ENCODE data around the gene ALOX15B. TPM values are rescaled to one million over a fixed set of nuclear protein-coding genes. Genes with fewer than 3 reads are reported as not detected.
"Not testable (repeated sequence)": the region's sequence is repeated elsewhere in the genome, so short reads cannot be mapped to it uniquely, and the experiment has no call there.

Gene ALOX15B
- total RNA-seq, 1 donor from 2014 or later = not detected

- TF ChIP-seq CTCF (IDR thresholded peaks at IDR 0.05; ENCODE audit: unreplicated experiment) = peak; percentile 95
- peak; percentile 69 for DNase-seq (ENCODE audit: low spot score, unreplicated experiment)
- peaks cover 91% of the 10 kb centered on the region for H3K27me3 Mint-ChIP-seq
- H3K4me1 Mint-ChIP-seq (ENCODE audit: low read depth) = peaks cover 11% of the 10 kb centered on the region
- no peak overlapping the region for H3K27ac Mint-ChIP-seq
- H3K36me3 Mint-ChIP-seq (ENCODE audit: insufficient read depth) = no peaks in the 10 kb centered on the region
- H3K9me3 Mint-ChIP-seq (ENCODE audit: low read depth) = no peaks in the 10 kb centered on the region
- peak overlapping the region; percentile 28 for H3K4me3 Mint-ChIP-seq (ENCODE audit: low read depth)
These were observed 35.0 kb downstream of the ALOX15B start for GRCh38 chr17:8073627-8074484.

GRCh38 chr17:8074554-8074953, 35.7 kb downstream of the ALOX15B start:
- peaks cover 7% of the 10 kb centered on the region for H3K4me1 Mint-ChIP-seq (ENCODE audit: low read depth)
- no peaks in the 10 kb centered on the region for H3K36me3 Mint-ChIP-seq (ENCODE audit: insufficient read depth)
- H3K9me3 Mint-ChIP-seq (ENCODE audit: low read depth) = no peaks in the 10 kb centered on the region
- H3K27ac Mint-ChIP-seq = no peak overlapping the region
- H3K4me3 Mint-ChIP-seq (ENCODE audit: low read depth) = no peak overlapping the region
- TF ChIP-seq CTCF (IDR thresholded peaks at IDR 0.05; ENCODE audit: unreplicated experiment) = no peak
- no peak for DNase-seq (ENCODE audit: low spot score, unreplicated experiment)
- H3K27me3 Mint-ChIP-seq = peaks cover 88% of the 10 kb centered on the region

GRCh38 chr17:8075081-8075480, 36.2 kb downstream of the ALOX15B start:
- H3K36me3 Mint-ChIP-seq (ENCODE audit: insufficient read depth) = no peaks in the 10 kb centered on the region
- DNase-seq (ENCODE audit: low spot score, unreplicated experiment) = no peak
- H3K27me3 Mint-ChIP-seq = peaks cover 89% of the 10 kb centered on the region
- H3K9me3 Mint-ChIP-seq (ENCODE audit: low read depth) = no peaks in the 10 kb centered on the region
- H3K27ac Mint-ChIP-seq = no peak overlapping the region
- no peak for TF ChIP-seq CTCF (IDR thresholded peaks at IDR 0.05; ENCODE audit: unreplicated experiment)
- peaks cover 7% of the 10 kb centered on the region for H3K4me1 Mint-ChIP-seq (ENCODE audit: low read depth)
- H3K4me3 Mint-ChIP-seq (ENCODE audit: low read depth) = no peak overlapping the region

- no peak for DNase-seq (ENCODE audit: low spot score, unreplicated experiment)
- Mint-ChIP-seq H3K4me1 (ENCODE audit: low read depth) (peaks cover 7% of the 10 kb centered on the region), H3K4me3 (ENCODE audit: low read depth) (no peak overlapping the region), H3K36me3 (ENCODE audit: insufficient read depth) (no peaks in the 10 kb centered on the region), H3K27ac (no peak overlapping the region), H3K9me3 (ENCODE audit: low read depth) (no peaks in the 10 kb centered on the region), H3K27me3 (peaks cover 90% of the 10 kb centered on the region)
- TF ChIP-seq CTCF (IDR thresholded peaks at IDR 0.05; ENCODE audit: unreplicated experiment) = no peak
These were observed 36.9 kb downstream of the ALOX15B start for GRCh38 chr17:8075574-8076342.

- H3K9me3 Mint-ChIP-seq (ENCODE audit: low read depth) = no peaks in the 10 kb centered on the region
- no peak overlapping the region for H3K27ac Mint-ChIP-seq
- no peak overlapping the region for H3K4me3 Mint-ChIP-seq (ENCODE audit: low read depth)
- peaks cover 7% of the 10 kb centered on the region for H3K4me1 Mint-ChIP-seq (ENCODE audit: low read depth)
- H3K27me3 Mint-ChIP-seq = peaks cover 90% of the 10 kb centered on the region
- no peaks in the 10 kb centered on the region for H3K36me3 Mint-ChIP-seq (ENCODE audit: insufficient read depth)
- DNase-seq (ENCODE audit: low spot score, unreplicated experiment) = no peak
- no peak for TF ChIP-seq CTCF (IDR thresholded peaks at IDR 0.05; ENCODE audit: unreplicated experiment)
These were observed 37.8 kb downstream of the ALOX15B start for GRCh38 chr17:8076502-8077266.

- not testable (repeated sequence) for H3K36me3 Mint-ChIP-seq (ENCODE audit: insufficient read depth); H3K4me3 Mint-ChIP-seq (ENCODE audit: low read depth); H3K9me3 Mint-ChIP-seq (ENCODE audit: low read depth); H3K4me1 Mint-ChIP-seq (ENCODE audit: low read depth); DNase-seq (ENCODE audit: low spot score, unreplicated experiment)
- Mint-ChIP-seq H3K27me3 (peaks cover 87% of the 10 kb centered on the region), H3K27ac (peak overlapping the region; percentile 40)
These were observed 39.1 kb downstream of the ALOX15B start for GRCh38 chr17:8077939-8078338.

Measured in progenitor cell of endocrine pancreas (in vitro differentiated cells).